Measurements from ENCODE around the gene IL31. TPM values are rescaled to one million over a fixed set of nuclear protein-coding genes. Genes with fewer than 3 reads are reported as not detected.
A peak's percentile ranks its signal among the peaks of the same experiment; 100 is the strongest.

The IL31 gene
- total RNA-seq, 2 donors from 2014 or later, result not detected

- intact Hi-C loops (cut with DNase I), result loop anchor here (5.0 to 10.0 kb wide), 2 partner anchors 138 to 270 kb away; no protein-coding TSS in a partner anchor
- WGBS, 2 donors, result 78 to 90% methylated on average over 1 of the region's 1 CpG
- no peak for ATAC-seq
Observed at GRCh38 chr12:122194804-122195203, 20.8 kb upstream of the IL31 start.

GRCh38 chr12:122192441-122192840 lies 18.4 kb upstream of the IL31 start:
- no peak for DNase-seq
- intact Hi-C loops (cut with DNase I), result loop anchor here (5.0 to 10.0 kb wide), 2 partner anchors 135 to 268 kb away; no protein-coding TSS in a partner anchor
- Histone ChIP-seq H3K4me3 (no peak overlapping the region), H3K27me3 (no peaks in the 10 kb centered on the region), H3K9me3 (no peaks in the 10 kb centered on the region), H3K36me3 (replicated peaks in 1 of 2; ENCODE audit: insufficient read depth in 1 of 2, low read depth in 2 of 2) (no peaks in the 10 kb centered on the region), H3K27ac (no peak overlapping the region), H3K4me1 (no peaks in the 10 kb centered on the region)
- WGBS, 2 donors, result 68 to 76% methylated on average over 11 of the region's 11 CpGs
- no peak for TF ChIP-seq CTCF (IDR thresholded peaks at IDR 0.05)
- no peak for TF ChIP-seq POLR2A (IDR thresholded peaks at IDR 0.05)
- ATAC-seq, result no peak

More at GRCh38 chr12:122194804-122195203, 20.8 kb upstream of the IL31 start:
- no peak for DNase-seq
- Histone ChIP-seq H3K4me1 (no peaks in the 10 kb centered on the region), H3K27ac (no peak overlapping the region), H3K4me3 (no peak overlapping the region), H3K27me3 (peaks cover 0 to 5% of the 10 kb centered on the region in 2 donors), H3K9me3 (no peaks in the 10 kb centered on the region), H3K36me3 (replicated peaks in 1 of 2; ENCODE audit: insufficient read depth in 1 of 2, low read depth in 2 of 2) (no peaks in the 10 kb centered on the region)
- TF ChIP-seq POLR2A (IDR thresholded peaks at IDR 0.05), result no peak
- TF ChIP-seq CTCF (IDR thresholded peaks at IDR 0.05), result no peak

DNA sequence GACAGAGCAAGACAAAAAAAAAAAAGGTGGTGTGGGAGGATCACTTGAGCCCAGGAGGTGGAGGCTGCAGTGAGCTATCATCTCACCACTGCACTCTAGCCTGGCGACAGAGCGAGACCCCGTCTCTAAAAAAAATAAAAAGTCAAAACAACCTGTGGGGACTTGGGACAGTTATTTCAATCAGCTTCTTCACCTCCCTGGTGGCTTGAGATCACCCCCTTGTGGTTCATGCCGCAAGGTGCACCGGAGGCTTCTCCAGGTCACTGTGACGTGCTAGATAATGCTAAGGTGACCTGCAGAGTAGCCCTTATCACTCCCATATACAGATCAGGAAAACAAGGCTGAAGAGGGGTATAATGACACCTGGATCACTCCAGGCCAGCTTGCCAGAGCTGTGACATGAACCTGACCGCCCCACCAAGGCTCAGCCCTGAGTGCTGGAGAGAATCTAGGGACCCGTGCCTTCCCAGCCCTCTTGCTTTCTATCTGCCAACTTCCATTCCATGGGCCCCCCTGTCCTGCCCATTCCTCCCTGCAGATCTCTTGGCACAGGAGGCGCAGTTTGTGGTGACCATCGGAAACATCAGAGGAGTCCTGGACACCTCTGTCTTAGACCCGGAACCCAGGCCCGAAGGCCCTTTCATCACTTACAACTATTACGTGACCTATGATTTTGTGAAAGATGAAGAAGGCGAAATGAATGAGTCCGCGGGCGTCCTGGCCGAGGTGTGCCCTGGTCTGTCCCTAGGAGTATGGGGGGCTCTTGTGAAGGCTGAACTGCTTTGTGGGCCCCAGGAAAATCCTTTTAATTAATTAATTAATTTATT lies 17.0 kb upstream of the IL31 start:
- no peaks in the 10 kb centered on the region for H3K36me3 ChIP-seq (replicated peaks in 1 of 2; ENCODE audit: insufficient read depth in 1 of 2, low read depth in 2 of 2)
- H3K4me1 ChIP-seq, result no peaks in the 10 kb centered on the region
- no peak overlapping the region for H3K27ac ChIP-seq
- ATAC-seq (peak; percentile 92), DNase-seq (peak; percentile 74 to 83 (median 79))
- WGBS, 2 donors, result 51 to 52% methylated on average over 18 of the region's 18 CpGs
- peak; percentile 69 to 88 (median 84) for TF ChIP-seq CTCF (IDR thresholded peaks at IDR 0.05)
- TF ChIP-seq POLR2A (IDR thresholded peaks at IDR 0.05), result no peak
- no peaks in the 10 kb centered on the region for H3K27me3 ChIP-seq
- intact Hi-C loops (cut with DNase I), result loop anchor here (5.0 to 10.0 kb wide), 2 partner anchors 134 to 266 kb away; no protein-coding TSS in a partner anchor
- H3K9me3 ChIP-seq, result no peaks in the 10 kb centered on the region
- H3K4me3 ChIP-seq, result no peak overlapping the region

DNA sequence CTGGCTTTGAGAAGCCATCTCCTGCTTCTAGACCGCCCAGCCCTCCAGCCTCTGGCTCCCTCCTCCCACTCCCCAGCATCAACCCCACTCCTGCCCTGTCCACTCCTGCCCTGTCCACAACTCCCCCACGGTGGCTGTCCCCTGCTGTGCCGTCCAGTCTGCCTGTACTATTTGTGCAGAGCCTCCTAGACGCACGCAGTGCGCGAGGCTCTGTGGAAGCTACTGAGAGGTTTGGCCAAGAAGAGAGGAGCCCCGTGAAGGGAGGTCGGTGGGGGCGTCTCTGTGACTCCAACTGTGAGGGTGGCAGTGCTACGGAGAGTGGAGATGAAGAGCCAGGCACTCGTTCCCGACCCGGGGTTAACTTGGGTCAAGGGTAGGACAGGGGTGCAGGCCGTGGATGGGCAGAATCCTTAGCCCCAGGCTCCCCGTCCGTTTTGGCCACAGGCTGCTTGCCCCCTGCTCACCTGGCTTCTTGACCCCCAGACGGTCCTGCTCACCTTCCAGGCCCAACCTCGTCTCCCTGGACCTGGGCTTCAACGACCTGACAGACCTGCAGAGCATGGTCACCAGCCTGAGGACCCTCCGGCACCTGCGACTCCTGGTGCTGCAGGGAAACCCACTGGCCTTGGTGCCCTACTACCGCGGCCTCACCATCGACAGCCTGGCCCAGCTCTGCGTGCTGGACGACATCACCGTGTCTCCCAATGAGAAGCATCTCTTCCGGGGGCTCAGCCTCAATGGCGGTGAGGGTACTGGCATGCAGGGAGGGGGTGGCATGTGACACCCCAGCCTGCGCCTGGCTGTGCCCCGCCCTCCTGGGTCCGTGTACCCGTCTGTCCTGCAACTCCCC lies 15.8 kb upstream of the IL31 start:
- Histone ChIP-seq H3K27me3 (no peaks in the 10 kb centered on the region), H3K4me3 (no peak overlapping the region), H3K4me1 (no peaks in the 10 kb centered on the region), H3K9me3 (no peaks in the 10 kb centered on the region), H3K36me3 (replicated peaks in 1 of 2; ENCODE audit: insufficient read depth in 1 of 2, low read depth in 2 of 2) (no peaks in the 10 kb centered on the region), H3K27ac (no peak overlapping the region)
- TF ChIP-seq CTCF (IDR thresholded peaks at IDR 0.05) (no peak), POLR2A (IDR thresholded peaks at IDR 0.05) (no peak)
- ATAC-seq, result no peak
- no peak for DNase-seq
- 75 to 76% methylated on average over 17 to 34 of the region's 34 CpGs for WGBS, 2 donors
- intact Hi-C loops (cut with DNase I), result loop anchor here (5.0 to 10.0 kb wide), 2 partner anchors 133 to 265 kb away; no protein-coding TSS in a partner anchor
